Measurements from ENCODE around the gene ADAMTS14. TPM values are rescaled to one million over a fixed set of nuclear protein-coding genes. Genes with fewer than 3 reads are reported as not detected.

ADAMTS14 gene
- total RNA-seq, 1 experiment from 2014 or later = 1.6 TPM

GRCh38 chr10:70673043-70673928 lies 980 bp downstream of the ADAMTS14 start:
- no peak overlapping the region for H4K5ac ChIP-seq (ENCODE audit: insufficient read length, low read depth, low read length)
- H2BK20ac ChIP-seq (ENCODE audit: low read depth, low read length, poor library complexity, severe bottlenecking) = no peak overlapping the region
- no peak for TF ChIP-seq CTCF (conservative IDR thresholded peaks at IDR 0.05)
- H3K4me1 Mint-ChIP-seq = peaks cover 26 to 33% of the 10 kb centered on the region in 2 experiments
- no peak overlapping the region for H3K9ac ChIP-seq (ENCODE audit: extremely low read depth, insufficient read length, low read length)
- H3K27me3 Mint-ChIP-seq (ENCODE audit: low read depth) = peaks cover 45% of the 10 kb centered on the region
- H2AK5ac ChIP-seq (ENCODE audit: insufficient read length, low read length) = no peak overlapping the region
- H3K14ac ChIP-seq (ENCODE audit: insufficient read depth, low read length) = no peak overlapping the region
- H3K23me2 ChIP-seq (ENCODE audit: insufficient read length, low read depth, low read length, poor library complexity, severe bottlenecking) = peaks cover 5% of the 10 kb centered on the region
- no peak overlapping the region for H2AFZ ChIP-seq (ENCODE audit: low read length)
- H2BK120ac ChIP-seq (ENCODE audit: low read depth, low read length, poor library complexity, severe bottlenecking) = no peak overlapping the region
- no peak overlapping the region for H3K4ac ChIP-seq (ENCODE audit: low read depth, low read length)
- H3K27ac Mint-ChIP-seq = no peak overlapping the region
- H3K4me1 ChIP-seq (ENCODE audit: insufficient read depth, low read length) = no peaks in the 10 kb centered on the region; the same call in 1 of the 2 replicates
- peak overlapping the region; percentile 55 to 83 for H3K4me3 Mint-ChIP-seq
- H2BK5ac ChIP-seq (ENCODE audit: insufficient read length, low read length) = no peak overlapping the region
- no CpG with 5 or more reads among the region's 14 CpGs for WGBS (ENCODE audit: extremely low coverage, insufficient read length, low lambda C conversion rate)
- peaks cover 5 to 7% (median 7%) of the 10 kb centered on the region in 3 experiments; a peak in 6 of 7 replicates for H3K36me3 Mint-ChIP-seq (ENCODE audit: insufficient read depth in 1 of 3, low read depth in 3 of 3)
- H3K27me3 ChIP-seq (ENCODE audit: insufficient read depth, low read length) = no peaks in the 10 kb centered on the region; the same call in 1 of the 2 replicates
- H2BK12ac ChIP-seq (ENCODE audit: insufficient read length, low read depth, low read length) = no peak overlapping the region
- H4K91ac ChIP-seq (ENCODE audit: insufficient read length, low read depth, low read length) = no peak overlapping the region
- H4K8ac ChIP-seq (replicated peaks; ENCODE audit: insufficient read length, low read depth, low read length) = no peak overlapping the region
- H3K4me2 ChIP-seq (ENCODE audit: insufficient read depth, insufficient read length, low read length) = peak overlapping the region; percentile 25
- H3K79me1 ChIP-seq (ENCODE audit: insufficient read depth, low read depth, low read length, poor library complexity, severe bottlenecking) = no peaks in the 10 kb centered on the region
- H3K9me3 ChIP-seq (ENCODE audit: control insufficient read depth, low read depth, low read length) = peaks cover 6% of the 10 kb centered on the region
- H3K27ac ChIP-seq (ENCODE audit: insufficient read length, low read depth, low read length) = no peak overlapping the region
- H3K56ac ChIP-seq (ENCODE audit: insufficient read length, low read depth, low read length) = no peak overlapping the region
- no peaks in the 10 kb centered on the region for H4K20me1 ChIP-seq (ENCODE audit: control insufficient read depth, insufficient read depth, insufficient read length)
- H2BK15ac ChIP-seq (ENCODE audit: low read depth, low read length) = no peak overlapping the region
- no peak for DNase-seq
- no peak overlapping the region for H3T11ph ChIP-seq (ENCODE audit: low read length)
- no peak overlapping the region for H3K18ac ChIP-seq (ENCODE audit: insufficient read length, low read depth, low read length)
- H3K9me3 Mint-ChIP-seq = peaks cover 8 to 9% of the 10 kb centered on the region in 2 experiments
- no peak overlapping the region for H3K23ac ChIP-seq (ENCODE audit: insufficient read length, low read depth, low read length)
- no peaks in the 10 kb centered on the region for H3K79me2 ChIP-seq (ENCODE audit: insufficient read depth, low read length)
